WERI-Rb-1 (cell line): ENCODE results near the gene TIMM50.
"Not testable (repeated sequence)": the region's sequence is repeated elsewhere in the genome, so short reads cannot be mapped to it uniquely, and the experiment has no call there.

ENCODE experiments used
- DNase-seq: peaks from one replicate; pipeline ENCODE4 v3.0.0-alpha.2; 2020
- H3K27ac ChIP-seq: fragments of 250-450 bp; sonication (Bioruptor Pico); 2 replicates; pipeline ENCODE4 v1.5.1; 2020; ENCODE audit warnings: mild to moderate bottlenecking, moderate library complexity
- H3K27me3 ChIP-seq: fragments of 250-450 bp; sonication (Bioruptor Pico); 2 replicates; pipeline ENCODE4 v1.5.1; 2021; ENCODE audit warnings: mild to moderate bottlenecking, low read depth, moderate library complexity; ENCODE audit not compliant: insufficient read depth, severe bottlenecking
- H3K36me3 ChIP-seq: fragments of 250-450 bp; sonication (Bioruptor Pico); 2 replicates; pipeline ENCODE4 v1.5.1; 2020; ENCODE audit warnings: mild to moderate bottlenecking, moderate library complexity
- H3K4me3 ChIP-seq: 2 replicates; pipeline ENCODE4 v1.5.1; 2011; ENCODE audit warnings: low read depth, mild to moderate bottlenecking, control low read depth, low read length
- H3K9me3 ChIP-seq: fragments of 250-450 bp; sonication (Bioruptor Pico); 2 replicates; pipeline ENCODE4 v1.5.1; 2021; ENCODE audit warnings: mild to moderate bottlenecking, moderate library complexity; ENCODE audit not compliant: severe bottlenecking
- CTCF ChIP-seq: IDR thresholded peaks from 2 replicates; pipeline ENCODE4 v1.5.1; 2011; ENCODE audit warnings: low read depth, mild to moderate bottlenecking, control low read depth, inconsistent platforms, low read length

The TIMM50 gene

GRCh38 chr19:39448271-39448670, 32.4 kb upstream of the TIMM50 start:
- Histone ChIP-seq H3K27me3 (no peaks in the 10 kb centered on the region), H3K36me3 (peaks cover 32% of the 10 kb centered on the region), H3K9me3 (no peaks in the 10 kb centered on the region), H3K4me3 (no peak overlapping the region), H3K27ac (no peak overlapping the region)
- no peak for TF ChIP-seq CTCF
- DNase-seq, result no peak

GRCh38 chr19:39449116-39449797, 31.4 kb upstream of the TIMM50 start:
- no peaks in the 10 kb centered on the region for H3K9me3 ChIP-seq
- peaks cover 39% of the 10 kb centered on the region for H3K36me3 ChIP-seq
- no peak overlapping the region for H3K27ac ChIP-seq
- DNase-seq, result no peak
- no peaks in the 10 kb centered on the region for H3K27me3 ChIP-seq
- H3K4me3 ChIP-seq, result no peak overlapping the region
- TF ChIP-seq CTCF, result no peak

GRCh38 chr19:39451257-39451656, 29.4 kb upstream of the TIMM50 start:
- H3K9me3 ChIP-seq, H3K4me3 ChIP-seq, H3K27ac ChIP-seq, H3K27me3 ChIP-seq, DNase-seq: not testable (repeated sequence)
- H3K36me3 ChIP-seq, result peaks cover 45% of the 10 kb centered on the region

- Histone ChIP-seq H3K9me3 (no peaks in the 10 kb centered on the region), H3K36me3 (peaks cover 72% of the 10 kb centered on the region)
- DNase-seq, result no peak
These were observed 17.2 kb upstream of the TIMM50 start for GRCh38 chr19:39463403-39463802.

GRCh38 chr19:39465956-39466747, 14.5 kb upstream of the TIMM50 start:
- Histone ChIP-seq H3K36me3 (peaks cover 73% of the 10 kb centered on the region), H3K9me3 (no peaks in the 10 kb centered on the region), H3K27ac (no peak overlapping the region), H3K4me3 (no peak overlapping the region), H3K27me3 (no peaks in the 10 kb centered on the region)
- no peak for TF ChIP-seq CTCF
- DNase-seq, result no peak

More at GRCh38 chr19:39463403-39463802, 17.2 kb upstream of the TIMM50 start:
- Histone ChIP-seq H3K4me3 (no peak overlapping the region), H3K27ac (no peak overlapping the region), H3K27me3 (no peaks in the 10 kb centered on the region)
- TF ChIP-seq CTCF, result no peak

- Histone ChIP-seq H3K4me3 (no peak overlapping the region), H3K27ac (no peak overlapping the region), H3K27me3 (no peaks in the 10 kb centered on the region), H3K36me3 (peaks cover 80% of the 10 kb centered on the region), H3K9me3 (no peaks in the 10 kb centered on the region)
- no peak for TF ChIP-seq CTCF
- DNase-seq, result no peak
These were observed 12.7 kb upstream of the TIMM50 start for GRCh38 chr19:39467941-39468340.
